Peyer's patch (tissue), 4 donors: ENCODE data around the gene SLC25A25.

Experiments
- POLR2A ChIP-seq, 2 donors: fragments of 450-650 bp; IDR thresholded peaks; one replicate each; pipeline ENCODE4 v1.5.1; 2017; ENCODE audit warnings: antibody characterized with exemption in 2 of 2, mild to moderate bottlenecking in 2 of 2, moderate library complexity in 2 of 2
- TF ChIP-seq, protein P1 (sequence below), 6 experiments: fragments of 450-650 bp in 4 of 6; fragments of 200-600 bp in 2 of 6; sonication (generic) in 1 of 6; IDR thresholded peaks; one replicate each; pipeline ENCODE4 v1.5.1; 2017 to 2019; ENCODE audit warnings: antibody characterized with exemption in 6 of 6, mild to moderate bottlenecking in 3 of 6, moderate library complexity in 1 of 6

DNA sequence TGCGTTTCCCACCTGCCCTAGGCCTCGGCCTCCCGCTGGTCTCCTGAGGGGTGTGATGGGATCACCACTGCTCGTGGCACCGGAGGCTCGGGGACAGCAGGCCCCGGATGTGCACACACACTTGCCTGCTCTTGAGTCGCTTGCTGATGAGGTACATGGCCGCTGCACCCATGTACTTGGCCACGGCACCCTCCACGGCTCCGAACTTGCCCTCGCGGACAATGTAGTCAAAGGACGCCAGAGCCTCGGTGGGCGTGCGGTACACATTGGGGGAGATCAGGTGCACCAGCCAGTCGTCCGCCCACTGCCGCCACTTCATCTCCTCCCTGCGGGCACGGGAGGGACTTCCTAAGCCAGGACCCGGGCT is 54.8 kb downstream of the SLC25A25 start:
- no peak for TF ChIP-seq POLR2A (IDR thresholded peaks at IDR 0.05)
- TF ChIP-seq, protein P1, sequence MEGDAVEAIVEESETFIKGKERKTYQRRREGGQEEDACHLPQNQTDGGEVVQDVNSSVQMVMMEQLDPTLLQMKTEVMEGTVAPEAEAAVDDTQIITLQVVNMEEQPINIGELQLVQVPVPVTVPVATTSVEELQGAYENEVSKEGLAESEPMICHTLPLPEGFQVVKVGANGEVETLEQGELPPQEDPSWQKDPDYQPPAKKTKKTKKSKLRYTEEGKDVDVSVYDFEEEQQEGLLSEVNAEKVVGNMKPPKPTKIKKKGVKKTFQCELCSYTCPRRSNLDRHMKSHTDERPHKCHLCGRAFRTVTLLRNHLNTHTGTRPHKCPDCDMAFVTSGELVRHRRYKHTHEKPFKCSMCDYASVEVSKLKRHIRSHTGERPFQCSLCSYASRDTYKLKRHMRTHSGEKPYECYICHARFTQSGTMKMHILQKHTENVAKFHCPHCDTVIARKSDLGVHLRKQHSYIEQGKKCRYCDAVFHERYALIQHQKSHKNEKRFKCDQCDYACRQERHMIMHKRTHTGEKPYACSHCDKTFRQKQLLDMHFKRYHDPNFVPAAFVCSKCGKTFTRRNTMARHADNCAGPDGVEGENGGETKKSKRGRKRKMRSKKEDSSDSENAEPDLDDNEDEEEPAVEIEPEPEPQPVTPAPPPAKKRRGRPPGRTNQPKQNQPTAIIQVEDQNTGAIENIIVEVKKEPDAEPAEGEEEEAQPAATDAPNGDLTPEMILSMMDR (IDR thresholded peaks at IDR 0.05), result no peak
